ENCODE data around the gene ARNT2.

DNA sequence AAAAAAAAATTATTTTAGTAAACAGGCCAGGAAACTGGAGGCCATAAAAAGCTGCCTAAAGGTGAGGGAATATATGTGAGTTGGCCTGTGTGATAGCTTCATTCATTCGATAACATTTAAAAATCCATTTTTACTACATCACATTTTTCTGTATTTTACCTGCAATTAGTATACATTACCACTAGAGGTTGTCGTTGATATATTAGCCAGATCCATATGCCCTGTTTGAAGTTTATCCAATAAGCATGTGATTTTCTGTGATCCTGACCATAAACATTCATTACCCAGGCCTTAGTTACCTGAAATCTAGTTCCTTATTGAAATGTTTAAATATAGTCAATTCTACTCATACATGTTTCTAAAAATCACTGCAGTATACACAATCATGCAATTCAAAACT is 71.4 kb downstream of the ARNT2 start:
- no peak for TF ChIP-seq GATA3 (IDR thresholded peaks at IDR 0.05; ENCODE audit: low read depth, low read length)
- no peak for TF ChIP-seq GATA2 (IDR thresholded peaks at IDR 0.05; ENCODE audit: low read depth, low read length)
